Fibroblast of lung (primary cell): Measurements from ENCODE around the gene TJP2. TPM values are rescaled to one million over a fixed set of nuclear protein-coding genes. Genes with fewer than 3 reads are reported as not detected.

ENCODE experiments used
- DNase-seq, 2 donors: peaks; one replicate each; pipeline versions ENCODE4 v3.0.0 to v3.0.0-alpha.2; 2010; ENCODE audit warnings: low read depth in 2 of 2
- H2AFZ ChIP-seq: 2 replicates; pipeline ENCODE4 v1.5.1; 2012; ENCODE audit warnings: low read length, control low read depth, inconsistent platforms
- H3K27ac ChIP-seq: 2 replicates; pipeline ENCODE4 v1.5.1; 2011; ENCODE audit warnings: low read length, control low read depth; ENCODE audit not compliant: insufficient read depth
- H3K27me3 ChIP-seq: 2 replicates; pipeline ENCODE4 v1.5.1; 2011; ENCODE audit warnings: mild to moderate bottlenecking, low read length; ENCODE audit not compliant: control insufficient read depth, insufficient read depth
- H3K36me3 ChIP-seq: 2 replicates; pipeline ENCODE4 v1.5.1; 2011; ENCODE audit warnings: low read length; ENCODE audit not compliant: control insufficient read depth, insufficient read depth
- H3K4me1 ChIP-seq: 2 replicates; pipeline ENCODE4 v1.5.1; 2011; ENCODE audit warnings: low read length; ENCODE audit not compliant: control insufficient read depth, insufficient read depth; ENCODE audit errors: extremely low read depth
- H3K4me2 ChIP-seq: 2 replicates; pipeline ENCODE4 v1.5.1; 2011; ENCODE audit warnings: low read length, control low read depth; ENCODE audit not compliant: insufficient read depth; ENCODE audit errors: extremely low read depth
- H3K4me3 ChIP-seq, 4 experiments: fragments of 200-600 bp in 1 of 4; sonication (generic) in 1 of 4; replicated peaks in 1 of 4; 2 replicates each; pipeline ENCODE4 v1.5.1; 2011 to 2016; ENCODE audit warnings: low read length in 4 of 4, low read depth in 3 of 4, mild to moderate bottlenecking in 3 of 4, control low read depth in 2 of 4, inconsistent platforms in 1 of 4, mixed read lengths in 1 of 4; ENCODE audit not compliant: insufficient read depth in 1 of 4; ENCODE audit errors: control extremely low read depth in 1 of 4
- H3K79me2 ChIP-seq: 2 replicates; pipeline ENCODE4 v1.5.1; 2012; ENCODE audit warnings: mild to moderate bottlenecking, low read length, inconsistent platforms; ENCODE audit not compliant: control insufficient read depth, insufficient read depth
- H3K9ac ChIP-seq: 2 replicates; pipeline ENCODE4 v1.5.1; 2011; ENCODE audit warnings: mild to moderate bottlenecking, low read length, control low read depth; ENCODE audit not compliant: insufficient read depth
- H3K9me3 ChIP-seq: 2 replicates; pipeline ENCODE4 v1.5.1; 2012; ENCODE audit warnings: low read depth, low read length; ENCODE audit not compliant: control insufficient read depth, insufficient read depth
- H4K20me1 ChIP-seq: 2 replicates; pipeline ENCODE4 v1.5.1; 2011; ENCODE audit warnings: low read length; ENCODE audit not compliant: control insufficient read depth, insufficient read depth; ENCODE audit errors: extremely low read depth
- EZH2 ChIP-seq: IDR thresholded peaks from 2 replicates; pipeline ENCODE4 v1.5.1; 2012; ENCODE audit warnings: low read length, control low read depth, mild to moderate bottlenecking; ENCODE audit errors: missing control alignments
- polyA plus RNA-seq, 2 donors: library from polyadenylated mRNA; depleted of rRNA in 1 of 2; stranded (reverse) in 1 of 2; unstranded in 1 of 2; fragments of >200 nt; gene quantifications; 2 replicates each; pipeline ENCODE4 v1.2.1, GENCODE V29; 2011 to 2012; ENCODE audit warnings: missing spikeins in 1 of 2
- total RNA-seq: library from RNA; depleted of rRNA; stranded (reverse); fragments of >200 nt; gene quantifications from 2 replicates; pipeline ENCODE4 v1.2.1, GENCODE V29; 2014
- TF ChIP-seq, protein P1 (sequence below), 2 donors: IDR thresholded peaks in 1 of 2; conservative IDR thresholded peaks in 1 of 2; 1 replicate in 1 of 2; 2 replicates in 1 of 2; pipeline ENCODE4 v1.5.1; 2011 to 2012; ENCODE audit warnings: low read length in 2 of 2, control low read depth in 1 of 2, inconsistent platforms in 1 of 2, low read depth in 1 of 2, mild to moderate bottlenecking in 1 of 2

Gene TJP2
- total and polyA plus RNA-seq, 2 donors (not counting 1 experiment from before 2014, with no cell fraction given), result 25.9 to 36.5 TPM

DNA sequence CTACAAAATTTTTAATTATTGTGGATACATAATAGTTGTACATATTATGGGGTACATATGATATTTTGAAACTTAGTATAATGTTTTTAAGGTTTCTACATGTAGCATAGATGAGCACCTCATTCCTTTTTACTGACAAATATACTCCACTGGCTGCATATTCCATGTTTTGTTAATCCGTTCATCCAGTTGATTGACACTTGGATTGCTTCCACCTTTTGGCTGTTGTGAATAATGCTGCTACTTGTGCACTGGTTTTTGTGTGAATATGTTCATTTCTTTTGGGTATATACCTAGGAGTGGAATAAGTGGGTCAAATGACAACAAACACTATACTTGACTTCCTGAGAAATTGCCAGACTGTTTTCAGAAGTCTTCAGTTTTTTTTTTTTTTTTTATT is 148.2 kb downstream of the TJP2 start:
- no peaks in the 10 kb centered on the region for H3K79me2 ChIP-seq
- no peak overlapping the region for H2AFZ ChIP-seq
- H3K27me3 ChIP-seq, result peaks cover 21% of the 10 kb centered on the region
- H3K9ac ChIP-seq, result no peak overlapping the region
- no peak for DNase-seq
- no peak overlapping the region for H3K4me3 ChIP-seq
- no peak overlapping the region for H3K27ac ChIP-seq
- H3K9me3 ChIP-seq, result no peaks in the 10 kb centered on the region
- no peaks in the 10 kb centered on the region for H3K36me3 ChIP-seq
- no peaks in the 10 kb centered on the region for H4K20me1 ChIP-seq
- no peak overlapping the region for H3K4me2 ChIP-seq
- H3K4me1 ChIP-seq, result no peaks in the 10 kb centered on the region
- TF ChIP-seq EZH2, result no peak
- TF ChIP-seq, protein P1, sequence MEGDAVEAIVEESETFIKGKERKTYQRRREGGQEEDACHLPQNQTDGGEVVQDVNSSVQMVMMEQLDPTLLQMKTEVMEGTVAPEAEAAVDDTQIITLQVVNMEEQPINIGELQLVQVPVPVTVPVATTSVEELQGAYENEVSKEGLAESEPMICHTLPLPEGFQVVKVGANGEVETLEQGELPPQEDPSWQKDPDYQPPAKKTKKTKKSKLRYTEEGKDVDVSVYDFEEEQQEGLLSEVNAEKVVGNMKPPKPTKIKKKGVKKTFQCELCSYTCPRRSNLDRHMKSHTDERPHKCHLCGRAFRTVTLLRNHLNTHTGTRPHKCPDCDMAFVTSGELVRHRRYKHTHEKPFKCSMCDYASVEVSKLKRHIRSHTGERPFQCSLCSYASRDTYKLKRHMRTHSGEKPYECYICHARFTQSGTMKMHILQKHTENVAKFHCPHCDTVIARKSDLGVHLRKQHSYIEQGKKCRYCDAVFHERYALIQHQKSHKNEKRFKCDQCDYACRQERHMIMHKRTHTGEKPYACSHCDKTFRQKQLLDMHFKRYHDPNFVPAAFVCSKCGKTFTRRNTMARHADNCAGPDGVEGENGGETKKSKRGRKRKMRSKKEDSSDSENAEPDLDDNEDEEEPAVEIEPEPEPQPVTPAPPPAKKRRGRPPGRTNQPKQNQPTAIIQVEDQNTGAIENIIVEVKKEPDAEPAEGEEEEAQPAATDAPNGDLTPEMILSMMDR (conservative IDR thresholded peaks at IDR 0.05 in 1 of 2, IDR thresholded peaks at IDR 0.05 in 1 of 2; ENCODE audit: low read depth in 1 of 2, low read length in 2 of 2), result no peak

- Histone ChIP-seq H3K4me3 (no peak overlapping the region), H3K9ac (no peak overlapping the region), H3K27me3 (peaks cover 27% of the 10 kb centered on the region), H3K4me1 (no peaks in the 10 kb centered on the region), H2AFZ (no peak overlapping the region), H4K20me1 (no peaks in the 10 kb centered on the region), H3K79me2 (no peaks in the 10 kb centered on the region), H3K36me3 (no peaks in the 10 kb centered on the region), H3K9me3 (no peaks in the 10 kb centered on the region), H3K4me2 (no peak overlapping the region), H3K27ac (no peak overlapping the region)
- TF ChIP-seq, protein P1 (conservative IDR thresholded peaks at IDR 0.05 in 1 of 2, IDR thresholded peaks at IDR 0.05 in 1 of 2; ENCODE audit: low read depth in 1 of 2, low read length in 2 of 2), result no peak
- DNase-seq, result no peak
Measured at GRCh38 chr9:69323861-69324260, 149.8 kb downstream of the TJP2 start.

Other genes with a start within 250 kb of the TJP2 start
- not detected in 2 replicates for gene PRKACG, start 160.2 kb upstream of the TJP2 start, total RNA-seq
- gene PRKACG, start 160.2 kb upstream of the TJP2 start, polyA plus RNA-seq, result not detected in 2 replicates
- 0.99 and 1.0 TPM in 2 replicates for gene FXN, start 138.5 kb upstream of the TJP2 start, total RNA-seq
- gene FXN, start 138.5 kb upstream of the TJP2 start, polyA plus RNA-seq, result 21.6 and 29.3 TPM in 2 replicates
- gene ENTREP1, start 150.9 kb downstream of the TJP2 start, total RNA-seq, result under 0.01 TPM in 1 of 2 replicates, not detected in the other
- 0.03 and 0.06 TPM in 2 replicates for gene ENTREP1, start 150.9 kb downstream of the TJP2 start, polyA plus RNA-seq